Panc1 (cell line): ENCODE measurements around the gene LRRC41. TPM values are rescaled to one million over a fixed set of nuclear protein-coding genes. Genes with fewer than 3 reads are reported as not detected.

Source experiments
- ATAC-seq: fragments of 200-7000 bp; cut with Tn5 transposase; 2 replicates; pipeline ENCODE4 v1.9.1; 2020; ENCODE audit warnings: mild to moderate bottlenecking, moderate library complexity
- Bru-seq: library from RNA; stranded (reverse); fragments of 400-500 nt; gene quantifications from one replicate; lab custom pipeline; 2021; lab: Mats Ljungman, UMichigan
- BruChase-seq, 2 experiments: library from RNA; stranded (reverse); fragments of 400-500 nt; gene quantifications; one replicate each; lab custom pipeline; 2021; lab: Mats Ljungman, UMichigan
- BruUV-seq: library from RNA; stranded (reverse); fragments of 400-500 nt; replicated peaks from 2 replicates; lab custom pipeline; 2021; lab: Mats Ljungman, UMichigan
- CTCF ChIA-PET: fragments of 300-600 bp; sonication (Branson Sonifier 250); formaldehyde crosslinking; loops from one replicate; lab custom pipeline; 2022; ENCODE audit warnings: antibody characterized with exemption; lab: Charles Lee
- POLR2A ChIA-PET: fragments of 300-600 bp; sonication (Branson Sonifier 250); formaldehyde crosslinking; loops from one replicate; lab custom pipeline; 2022; ENCODE audit warnings: antibody characterized with exemption; lab: Charles Lee
- DNase-seq: peaks from one replicate; pipeline ENCODE4 v3.0.0-alpha.2; 2010; ENCODE audit warnings: low read depth, low spot score
- H3K27ac ChIP-seq: 2 replicates; pipeline ENCODE4 v1.5.1; 2011; ENCODE audit warnings: mild to moderate bottlenecking, low read length, inconsistent platforms
- H3K27me3 ChIP-seq: fragments of 200-500 bp; sonication (Bioruptor generic); 2 replicates; pipeline ENCODE4 v1.6.0; 2014; ENCODE audit warnings: low read length, inconsistent platforms; ENCODE audit not compliant: control insufficient read depth, insufficient read depth
- H3K36me3 ChIP-seq: fragments of 200-500 bp; sonication (Bioruptor generic); 2 replicates; pipeline ENCODE4 v1.5.1; 2014; ENCODE audit warnings: inconsistent platforms, mild to moderate bottlenecking, low read length, moderate library complexity; ENCODE audit not compliant: control insufficient read depth, insufficient read depth
- H3K4me1 ChIP-seq: 2 replicates; pipeline ENCODE4 v1.5.1; 2011; ENCODE audit warnings: inconsistent platforms, mild to moderate bottlenecking, low read length, moderate library complexity; ENCODE audit not compliant: control insufficient read depth, insufficient read depth
- H3K4me3 ChIP-seq, 2 experiments: 2 replicates each; pipeline ENCODE4 v1.5.1; 2011 to 2012; ENCODE audit warnings: low read depth in 2 of 2, low read length in 2 of 2, mild to moderate bottlenecking in 2 of 2, inconsistent platforms in 1 of 2, moderate library complexity in 1 of 2
- H3K9me3 ChIP-seq: fragments of 200-500 bp; sonication (Bioruptor generic); 2 replicates; pipeline ENCODE4 v1.5.1; 2014; ENCODE audit warnings: low read depth, mild to moderate bottlenecking, inconsistent platforms, low read length, moderate library complexity; ENCODE audit not compliant: control insufficient read depth, insufficient read depth
- POLR2AphosphoS5 ChIP-seq: IDR thresholded peaks from 2 replicates; pipeline ENCODE4 v1.6.1; 2012; ENCODE audit warnings: mild to moderate bottlenecking, low read depth, low read length, moderate library complexity
- SIN3A ChIP-seq: IDR thresholded peaks from 2 replicates; pipeline ENCODE4 v1.6.1; 2012; ENCODE audit warnings: low read depth, mild to moderate bottlenecking, low read length, moderate library complexity, borderline replicate concordance; ENCODE audit not compliant: insufficient read depth
- TCF7L2 ChIP-seq: IDR thresholded peaks from 2 replicates; pipeline ENCODE4 v1.6.1; 2011; ENCODE audit warnings: mild to moderate bottlenecking, low read depth, low read length, inconsistent platforms
- in situ Hi-C: cut with HindIII; loops from 2 replicates; pipeline ENCODE4 v1.10.0; 2016; ENCODE audit warnings: low sequenced_read_pairs, low pct_unique_long_range_greater_than_20kb
- intact Hi-C: fragments of 100-400 bp; cut with micrococcal nuclease; formaldehyde crosslinking; loops from one replicate; pipeline ENCODE4 v1.10.0; 2022; ENCODE audit not compliant: unreplicated experiment
- long read RNA-seq: library from polyadenylated mRNA; unstranded; transcript quantifications from one replicate; pipeline ENCODE4 v2.0.0, GENCODE V29; 2021; ENCODE audit not compliant: unreplicated experiment
- polyA plus RNA-seq: library from polyadenylated mRNA; unstranded; fragments of >200 nt; gene quantifications from one replicate; pipeline ENCODE4 v1.2.1, GENCODE V29; 2012; ENCODE audit warnings: missing spikeins; ENCODE audit not compliant: insufficient read length
- total RNA-seq: library from RNA; stranded (reverse); gene quantifications from one replicate; pipeline ENCODE4 v1.2.1, GENCODE V29; 2021; ENCODE audit not compliant: unreplicated experiment
- TF ChIP-seq, protein P1 (sequence below): fragments of 450-650 bp; IDR thresholded peaks from 2 replicates; pipeline ENCODE4 v1.5.1; 2017; ENCODE audit warnings: mild to moderate bottlenecking
- TF ChIP-seq, protein P2 (sequence below), 2 experiments: IDR thresholded peaks; 2 replicates each; pipeline ENCODE4 v1.6.1; 2011 to 2012; ENCODE audit warnings: low read depth in 2 of 2, control low read depth in 1 of 2, low read length in 1 of 2, mild to moderate bottlenecking in 1 of 2, moderate library complexity in 1 of 2; ENCODE audit not compliant: insufficient read depth in 1 of 2

Gene LRRC41, protein sequence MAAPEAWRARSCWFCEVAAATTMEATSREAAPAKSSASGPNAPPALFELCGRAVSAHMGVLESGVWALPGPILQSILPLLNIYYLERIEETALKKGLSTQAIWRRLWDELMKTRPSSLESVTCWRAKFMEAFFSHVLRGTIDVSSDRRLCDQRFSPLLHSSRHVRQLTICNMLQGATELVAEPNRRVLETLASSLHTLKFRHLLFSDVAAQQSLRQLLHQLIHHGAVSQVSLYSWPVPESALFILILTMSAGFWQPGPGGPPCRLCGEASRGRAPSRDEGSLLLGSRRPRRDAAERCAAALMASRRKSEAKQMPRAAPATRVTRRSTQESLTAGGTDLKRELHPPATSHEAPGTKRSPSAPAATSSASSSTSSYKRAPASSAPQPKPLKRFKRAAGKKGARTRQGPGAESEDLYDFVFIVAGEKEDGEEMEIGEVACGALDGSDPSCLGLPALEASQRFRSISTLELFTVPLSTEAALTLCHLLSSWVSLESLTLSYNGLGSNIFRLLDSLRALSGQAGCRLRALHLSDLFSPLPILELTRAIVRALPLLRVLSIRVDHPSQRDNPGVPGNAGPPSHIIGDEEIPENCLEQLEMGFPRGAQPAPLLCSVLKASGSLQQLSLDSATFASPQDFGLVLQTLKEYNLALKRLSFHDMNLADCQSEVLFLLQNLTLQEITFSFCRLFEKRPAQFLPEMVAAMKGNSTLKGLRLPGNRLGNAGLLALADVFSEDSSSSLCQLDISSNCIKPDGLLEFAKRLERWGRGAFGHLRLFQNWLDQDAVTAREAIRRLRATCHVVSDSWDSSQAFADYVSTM
- total RNA-seq, result 55.3 TPM
- 46.8 TPM for polyA plus RNA-seq
- percentile 80 among the genes with signal in this experiment for Bru-seq, nascent RNA
- percentile 86 among the genes with signal in this experiment for BruChase-seq, experiment 1, labeled RNA remaining after a 2-hour chase
- BruChase-seq, experiment 2, labeled RNA remaining after a 6-hour chase, result percentile 87 among the genes with signal in this experiment
- long read RNA-seq, full-length matches to known transcripts, result 88 of 141 reads
- long read RNA-seq, partial matches to known transcripts, result 32 of 141 reads
- long read RNA-seq, other reads (novel, unspliced or antisense), result 21 of 141 reads

DNA sequence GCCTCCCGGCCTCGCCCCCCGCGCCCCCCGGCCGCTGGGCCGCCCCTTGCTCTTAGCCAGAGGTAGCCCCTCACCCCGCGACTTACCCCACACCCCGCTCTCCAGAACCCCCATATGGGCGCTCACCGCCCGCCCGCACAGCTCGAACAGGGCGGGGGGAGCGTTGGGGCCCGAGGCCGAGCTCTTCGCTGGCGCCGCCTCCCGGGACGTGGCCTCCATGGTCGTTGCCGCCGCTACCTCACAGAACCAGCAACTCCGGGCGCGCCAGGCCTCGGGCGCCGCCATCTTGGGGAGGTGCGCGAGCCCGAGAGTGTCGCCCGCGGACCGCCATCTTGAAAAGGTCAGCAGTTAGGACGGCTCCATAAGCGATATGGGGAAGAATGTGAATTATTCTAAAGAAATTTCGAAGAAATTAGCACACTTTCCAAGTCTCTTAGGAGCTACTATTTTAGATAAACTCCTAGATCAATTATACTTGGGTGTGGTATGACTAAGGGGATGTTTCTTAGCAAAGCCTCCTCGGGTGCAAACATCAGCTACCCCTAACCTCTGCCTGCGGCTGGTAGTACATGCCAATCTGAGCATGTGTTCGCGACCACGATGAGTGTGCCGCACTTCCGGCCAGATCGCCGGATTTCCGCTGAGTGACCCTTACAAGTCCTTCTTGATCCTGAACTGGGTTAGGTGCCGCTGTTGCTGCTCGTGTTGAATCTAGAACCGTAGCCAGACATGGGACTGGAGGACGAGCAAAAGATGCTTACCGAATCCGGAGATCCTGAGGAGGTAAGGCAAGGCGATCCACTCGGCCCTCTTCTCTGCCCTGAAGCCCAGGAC is at the start of gene LRRC41, which contains the start of gene UQCRH:
LRRC41 (minus strand) TSS at position 579 of the 834 bp plus-strand sequence; CDS start at position 285, 294 bp downstream.
UQCRH (plus strand) TSS at position 661 of the 834 bp plus-strand sequence; CDS start at position 730, 69 bp downstream.
- Histone ChIP-seq H3K4me3 (peak within 1 kb of the TSS; percentile 88 to 100), H3K36me3 (peaks cover 6% of the 10 kb centered on the region; the same call in 1 of the 2 replicates), H3K27ac (peak within 1 kb of the TSS; percentile 97), H3K9me3 (no peaks in the 10 kb centered on the region), H3K27me3 (no peaks in the 10 kb centered on the region), H3K4me1 (peaks cover 24% of the 10 kb centered on the region; the same call in 1 of the 2 replicates)
- in situ Hi-C loops, result no loop called here
- TF ChIP-seq, protein P1, sequence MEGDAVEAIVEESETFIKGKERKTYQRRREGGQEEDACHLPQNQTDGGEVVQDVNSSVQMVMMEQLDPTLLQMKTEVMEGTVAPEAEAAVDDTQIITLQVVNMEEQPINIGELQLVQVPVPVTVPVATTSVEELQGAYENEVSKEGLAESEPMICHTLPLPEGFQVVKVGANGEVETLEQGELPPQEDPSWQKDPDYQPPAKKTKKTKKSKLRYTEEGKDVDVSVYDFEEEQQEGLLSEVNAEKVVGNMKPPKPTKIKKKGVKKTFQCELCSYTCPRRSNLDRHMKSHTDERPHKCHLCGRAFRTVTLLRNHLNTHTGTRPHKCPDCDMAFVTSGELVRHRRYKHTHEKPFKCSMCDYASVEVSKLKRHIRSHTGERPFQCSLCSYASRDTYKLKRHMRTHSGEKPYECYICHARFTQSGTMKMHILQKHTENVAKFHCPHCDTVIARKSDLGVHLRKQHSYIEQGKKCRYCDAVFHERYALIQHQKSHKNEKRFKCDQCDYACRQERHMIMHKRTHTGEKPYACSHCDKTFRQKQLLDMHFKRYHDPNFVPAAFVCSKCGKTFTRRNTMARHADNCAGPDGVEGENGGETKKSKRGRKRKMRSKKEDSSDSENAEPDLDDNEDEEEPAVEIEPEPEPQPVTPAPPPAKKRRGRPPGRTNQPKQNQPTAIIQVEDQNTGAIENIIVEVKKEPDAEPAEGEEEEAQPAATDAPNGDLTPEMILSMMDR, result no peak
- TF ChIP-seq SIN3A, result 0 out of 2 replicates have a peak, but pooled peaks have one; percentile 37
- TF ChIP-seq, protein P2, sequence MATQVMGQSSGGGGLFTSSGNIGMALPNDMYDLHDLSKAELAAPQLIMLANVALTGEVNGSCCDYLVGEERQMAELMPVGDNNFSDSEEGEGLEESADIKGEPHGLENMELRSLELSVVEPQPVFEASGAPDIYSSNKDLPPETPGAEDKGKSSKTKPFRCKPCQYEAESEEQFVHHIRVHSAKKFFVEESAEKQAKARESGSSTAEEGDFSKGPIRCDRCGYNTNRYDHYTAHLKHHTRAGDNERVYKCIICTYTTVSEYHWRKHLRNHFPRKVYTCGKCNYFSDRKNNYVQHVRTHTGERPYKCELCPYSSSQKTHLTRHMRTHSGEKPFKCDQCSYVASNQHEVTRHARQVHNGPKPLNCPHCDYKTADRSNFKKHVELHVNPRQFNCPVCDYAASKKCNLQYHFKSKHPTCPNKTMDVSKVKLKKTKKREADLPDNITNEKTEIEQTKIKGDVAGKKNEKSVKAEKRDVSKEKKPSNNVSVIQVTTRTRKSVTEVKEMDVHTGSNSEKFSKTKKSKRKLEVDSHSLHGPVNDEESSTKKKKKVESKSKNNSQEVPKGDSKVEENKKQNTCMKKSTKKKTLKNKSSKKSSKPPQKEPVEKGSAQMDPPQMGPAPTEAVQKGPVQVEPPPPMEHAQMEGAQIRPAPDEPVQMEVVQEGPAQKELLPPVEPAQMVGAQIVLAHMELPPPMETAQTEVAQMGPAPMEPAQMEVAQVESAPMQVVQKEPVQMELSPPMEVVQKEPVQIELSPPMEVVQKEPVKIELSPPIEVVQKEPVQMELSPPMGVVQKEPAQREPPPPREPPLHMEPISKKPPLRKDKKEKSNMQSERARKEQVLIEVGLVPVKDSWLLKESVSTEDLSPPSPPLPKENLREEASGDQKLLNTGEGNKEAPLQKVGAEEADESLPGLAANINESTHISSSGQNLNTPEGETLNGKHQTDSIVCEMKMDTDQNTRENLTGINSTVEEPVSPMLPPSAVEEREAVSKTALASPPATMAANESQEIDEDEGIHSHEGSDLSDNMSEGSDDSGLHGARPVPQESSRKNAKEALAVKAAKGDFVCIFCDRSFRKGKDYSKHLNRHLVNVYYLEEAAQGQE (IDR thresholded peaks at IDR 0.05; ENCODE audit: insufficient read depth in 1 of 2, low read depth in 2 of 2, low read length in 1 of 2), result no peak
- TF ChIP-seq POLR2AphosphoS5, result peak; percentile 79
- DNase-seq (peak; percentile 93), ATAC-seq (peak; percentile 90)
- intact Hi-C loops, result no loop called here
- CTCF ChIA-PET, result interaction anchor here (0.6 kb wide), 2 partner anchors 13 to 37 kb away, joined by 3 to 6 read pairs; no protein-coding TSS in a partner anchor
- POLR2A ChIA-PET, result interaction anchor here (0.5 to 1.2 kb wide), 2 partner anchors 36 to 37 kb away, joined by 3 to 10 read pairs; no protein-coding TSS in a partner anchor
- no TSS peak for BruUV-seq

DNA sequence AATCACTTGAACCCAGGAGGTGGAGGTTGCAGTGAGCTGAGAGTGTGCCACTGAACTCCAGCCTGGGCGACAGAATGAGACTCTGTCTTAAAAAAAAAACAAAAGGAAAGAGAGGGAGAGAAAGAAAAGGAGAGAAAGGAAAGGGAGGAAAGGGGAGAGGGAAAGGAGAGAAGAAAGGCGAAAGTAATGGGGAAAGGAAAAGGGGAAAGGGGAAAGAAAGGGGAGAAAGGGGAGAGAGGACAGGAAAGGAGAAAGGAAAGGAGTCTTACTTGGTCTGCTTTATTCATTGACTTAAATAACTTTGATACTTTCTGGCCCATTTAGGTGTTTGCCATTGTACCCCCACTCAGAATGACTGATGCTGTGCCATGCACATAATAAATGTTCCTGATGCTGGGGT is 48.9 kb upstream of the LRRC41 start:
- ChIA-PET CTCF (no interaction called here), POLR2A (no interaction called here)
- no peak for DNase-seq
- Histone ChIP-seq H3K4me1 (no peaks in the 10 kb centered on the region), H3K27me3 (no peaks in the 10 kb centered on the region), H3K9me3 (no peaks in the 10 kb centered on the region), H3K4me3 (no peak overlapping the region), H3K36me3 (peaks cover 3% of the 10 kb centered on the region), H3K27ac (no peak overlapping the region)
- TF ChIP-seq, protein P2 (IDR thresholded peaks at IDR 0.05; ENCODE audit: insufficient read depth in 1 of 2, low read depth in 2 of 2, low read length in 1 of 2), result no peak
- TF ChIP-seq, protein P1, result no peak
- TF ChIP-seq SIN3A (no peak), POLR2AphosphoS5 (no peak), TCF7L2 (no peak)
- in situ Hi-C loops (no loop called here), intact Hi-C loops (no loop called here)
- BruUV-seq, result no TSS peak
- no peak for ATAC-seq
